ENCODE results near the gene LILRB3.

- TF ChIP-seq POLR2A (IDR thresholded peaks at IDR 0.05) = no peak
- TF ChIP-seq, protein P1, sequence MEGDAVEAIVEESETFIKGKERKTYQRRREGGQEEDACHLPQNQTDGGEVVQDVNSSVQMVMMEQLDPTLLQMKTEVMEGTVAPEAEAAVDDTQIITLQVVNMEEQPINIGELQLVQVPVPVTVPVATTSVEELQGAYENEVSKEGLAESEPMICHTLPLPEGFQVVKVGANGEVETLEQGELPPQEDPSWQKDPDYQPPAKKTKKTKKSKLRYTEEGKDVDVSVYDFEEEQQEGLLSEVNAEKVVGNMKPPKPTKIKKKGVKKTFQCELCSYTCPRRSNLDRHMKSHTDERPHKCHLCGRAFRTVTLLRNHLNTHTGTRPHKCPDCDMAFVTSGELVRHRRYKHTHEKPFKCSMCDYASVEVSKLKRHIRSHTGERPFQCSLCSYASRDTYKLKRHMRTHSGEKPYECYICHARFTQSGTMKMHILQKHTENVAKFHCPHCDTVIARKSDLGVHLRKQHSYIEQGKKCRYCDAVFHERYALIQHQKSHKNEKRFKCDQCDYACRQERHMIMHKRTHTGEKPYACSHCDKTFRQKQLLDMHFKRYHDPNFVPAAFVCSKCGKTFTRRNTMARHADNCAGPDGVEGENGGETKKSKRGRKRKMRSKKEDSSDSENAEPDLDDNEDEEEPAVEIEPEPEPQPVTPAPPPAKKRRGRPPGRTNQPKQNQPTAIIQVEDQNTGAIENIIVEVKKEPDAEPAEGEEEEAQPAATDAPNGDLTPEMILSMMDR (IDR thresholded peaks at IDR 0.05) = no peak
Measured at GRCh38 chr19:54262066-54262465, 39.3 kb upstream of the LILRB3 start.

All from suprapubic skin (tissue), 3 donors.